ENCODE data around the gene KCNIP2.

DNA sequence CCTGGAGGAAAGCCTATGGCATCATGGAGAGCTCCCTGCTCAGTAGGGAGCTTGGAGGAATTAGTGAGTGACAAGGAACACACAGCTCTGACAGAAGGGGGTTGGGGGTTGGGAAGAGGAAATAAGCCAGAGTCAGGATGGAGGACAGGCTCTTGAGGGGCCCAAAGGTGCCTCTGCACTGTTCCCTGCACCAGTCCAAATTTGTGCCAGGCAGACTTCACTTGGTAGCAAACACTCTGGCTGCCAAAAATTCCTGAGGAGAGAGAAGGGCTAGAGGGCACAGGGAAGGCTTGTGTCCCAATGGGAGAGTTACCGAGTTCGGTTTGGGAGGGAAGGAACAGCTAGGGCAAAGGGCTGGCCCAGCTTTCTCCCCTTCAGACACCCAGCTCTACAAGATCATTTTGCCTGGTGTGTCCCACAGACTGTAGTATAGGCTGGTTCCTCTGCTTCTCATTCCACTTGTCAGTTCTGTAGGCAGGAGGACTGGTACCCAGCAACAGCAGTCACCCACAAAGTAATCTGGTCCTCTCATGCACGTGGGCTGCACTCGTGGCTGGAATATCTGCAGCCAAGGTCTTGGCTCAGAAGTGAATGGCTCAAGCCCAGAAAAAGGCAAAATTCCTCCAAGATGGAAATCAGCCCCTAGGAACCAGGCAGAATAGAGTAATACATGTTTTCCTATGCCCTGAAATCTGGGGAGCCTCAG lies 8.0 kb upstream of the KCNIP2 start:
- TF ChIP-seq CREB1 (IDR thresholded peaks at IDR 0.05; ENCODE audit: low read depth), result no peak
- TF ChIP-seq, protein P1, sequence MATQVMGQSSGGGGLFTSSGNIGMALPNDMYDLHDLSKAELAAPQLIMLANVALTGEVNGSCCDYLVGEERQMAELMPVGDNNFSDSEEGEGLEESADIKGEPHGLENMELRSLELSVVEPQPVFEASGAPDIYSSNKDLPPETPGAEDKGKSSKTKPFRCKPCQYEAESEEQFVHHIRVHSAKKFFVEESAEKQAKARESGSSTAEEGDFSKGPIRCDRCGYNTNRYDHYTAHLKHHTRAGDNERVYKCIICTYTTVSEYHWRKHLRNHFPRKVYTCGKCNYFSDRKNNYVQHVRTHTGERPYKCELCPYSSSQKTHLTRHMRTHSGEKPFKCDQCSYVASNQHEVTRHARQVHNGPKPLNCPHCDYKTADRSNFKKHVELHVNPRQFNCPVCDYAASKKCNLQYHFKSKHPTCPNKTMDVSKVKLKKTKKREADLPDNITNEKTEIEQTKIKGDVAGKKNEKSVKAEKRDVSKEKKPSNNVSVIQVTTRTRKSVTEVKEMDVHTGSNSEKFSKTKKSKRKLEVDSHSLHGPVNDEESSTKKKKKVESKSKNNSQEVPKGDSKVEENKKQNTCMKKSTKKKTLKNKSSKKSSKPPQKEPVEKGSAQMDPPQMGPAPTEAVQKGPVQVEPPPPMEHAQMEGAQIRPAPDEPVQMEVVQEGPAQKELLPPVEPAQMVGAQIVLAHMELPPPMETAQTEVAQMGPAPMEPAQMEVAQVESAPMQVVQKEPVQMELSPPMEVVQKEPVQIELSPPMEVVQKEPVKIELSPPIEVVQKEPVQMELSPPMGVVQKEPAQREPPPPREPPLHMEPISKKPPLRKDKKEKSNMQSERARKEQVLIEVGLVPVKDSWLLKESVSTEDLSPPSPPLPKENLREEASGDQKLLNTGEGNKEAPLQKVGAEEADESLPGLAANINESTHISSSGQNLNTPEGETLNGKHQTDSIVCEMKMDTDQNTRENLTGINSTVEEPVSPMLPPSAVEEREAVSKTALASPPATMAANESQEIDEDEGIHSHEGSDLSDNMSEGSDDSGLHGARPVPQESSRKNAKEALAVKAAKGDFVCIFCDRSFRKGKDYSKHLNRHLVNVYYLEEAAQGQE (IDR thresholded peaks at IDR 0.05; ENCODE audit: low read depth), result no peak
- TF ChIP-seq YY1 (IDR thresholded peaks at IDR 0.05; ENCODE audit: low read depth), result no peak
- no peak for TF ChIP-seq EGR1 (IDR thresholded peaks at IDR 0.05)
- TF ChIP-seq, protein P2, sequence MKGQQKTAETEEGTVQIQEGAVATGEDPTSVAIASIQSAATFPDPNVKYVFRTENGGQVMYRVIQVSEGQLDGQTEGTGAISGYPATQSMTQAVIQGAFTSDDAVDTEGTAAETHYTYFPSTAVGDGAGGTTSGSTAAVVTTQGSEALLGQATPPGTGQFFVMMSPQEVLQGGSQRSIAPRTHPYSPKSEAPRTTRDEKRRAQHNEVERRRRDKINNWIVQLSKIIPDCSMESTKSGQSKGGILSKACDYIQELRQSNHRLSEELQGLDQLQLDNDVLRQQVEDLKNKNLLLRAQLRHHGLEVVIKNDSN (IDR thresholded peaks at IDR 0.05), result no peak
- TF ChIP-seq ZBTB7A (IDR thresholded peaks at IDR 0.05; ENCODE audit: low read depth), result no peak
- no peak for TF ChIP-seq TEAD4 (IDR thresholded peaks at IDR 0.05)
- TF ChIP-seq NFIC (IDR thresholded peaks at IDR 0.05), result no peak
- TF ChIP-seq RAD21 (IDR thresholded peaks at IDR 0.05; ENCODE audit: low read depth), result no peak
- TF ChIP-seq TAF1 (IDR thresholded peaks at IDR 0.05; ENCODE audit: low read depth), result no peak
- TF ChIP-seq EP300 (IDR thresholded peaks at IDR 0.05; ENCODE audit: borderline replicate concordance), result no peak
- no peak for TF ChIP-seq CEBPB (IDR thresholded peaks at IDR 0.05)
- TF ChIP-seq, protein P3, sequence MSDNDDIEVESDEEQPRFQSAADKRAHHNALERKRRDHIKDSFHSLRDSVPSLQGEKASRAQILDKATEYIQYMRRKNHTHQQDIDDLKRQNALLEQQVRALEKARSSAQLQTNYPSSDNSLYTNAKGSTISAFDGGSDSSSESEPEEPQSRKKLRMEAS (IDR thresholded peaks at IDR 0.05), result no peak
